SKM-1 treated with dmso at 0.1 percent for 144 hours (cell line): ENCODE data around the gene SCAMP1.
"Not testable (repeated sequence)": the region's sequence is repeated elsewhere in the genome, so short reads cannot be mapped to it uniquely, and the experiment has no call there.

ENCODE experiments used
- DNase-seq: peaks from one replicate; lab custom pipeline; 2025; ENCODE audit not compliant: unreplicated experiment; lab: John Stamatoyannopoulos, UW

The SCAMP1 gene

GRCh38 chr5:78359831-78360673 is at the start of gene SCAMP1:
SCAMP1 (plus strand) TSS chr5:78360617; CDS start chr5:78360672, 55 bp downstream.
- DNase-seq, result peak; percentile 87

- no peak for DNase-seq
Observed at GRCh38 chr5:78317515-78317914, 42.9 kb upstream of the SCAMP1 start.

GRCh38 chr5:78318337-78318736 is 42.1 kb upstream of the SCAMP1 start:
- no peak for DNase-seq

GRCh38 chr5:78320401-78320800 is 40.0 kb upstream of the SCAMP1 start:
- no peak for DNase-seq

- DNase-seq, result no peak
Observed at GRCh38 chr5:78323241-78323640, 37.2 kb upstream of the SCAMP1 start.

- no peak for DNase-seq
Observed at GRCh38 chr5:78326930-78327329, 33.5 kb upstream of the SCAMP1 start.

GRCh38 chr5:78327761-78328510 is 32.5 kb upstream of the SCAMP1 start:
- no peak for DNase-seq

GRCh38 chr5:78328585-78329173 is 31.7 kb upstream of the SCAMP1 start:
- no peak for DNase-seq

- no peak for DNase-seq
Observed at GRCh38 chr5:78331523-78332080, 28.8 kb upstream of the SCAMP1 start.

- no peak for DNase-seq
Observed at GRCh38 chr5:78334811-78335210, 25.6 kb upstream of the SCAMP1 start.

GRCh38 chr5:78335976-78336375 is 24.4 kb upstream of the SCAMP1 start:
- DNase-seq, result no peak

- DNase-seq, result no peak
Observed at GRCh38 chr5:78336698-78337097, 23.7 kb upstream of the SCAMP1 start.

- no peak for DNase-seq
Observed at GRCh38 chr5:78339617-78340436, 20.6 kb upstream of the SCAMP1 start.

GRCh38 chr5:78341440-78341839 is 19.0 kb upstream of the SCAMP1 start:
- no peak for DNase-seq

GRCh38 chr5:78345485-78345884 is 14.9 kb upstream of the SCAMP1 start:
- DNase-seq, result no peak

GRCh38 chr5:78353520-78353919 is 6.9 kb upstream of the SCAMP1 start:
- DNase-seq, result no peak

GRCh38 chr5:78354066-78354670 is 6.2 kb upstream of the SCAMP1 start:
- DNase-seq, result no peak

GRCh38 chr5:78355561-78355960 is 4.9 kb upstream of the SCAMP1 start:
- DNase-seq, result no peak

- DNase-seq, result not testable (repeated sequence)
Observed at GRCh38 chr5:78359455-78359830, 974 bp upstream of the SCAMP1 start.

- no peak for DNase-seq
Observed at GRCh38 chr5:78360674-78360923, 182 bp downstream of the SCAMP1 start.
